ENCODE data around the gene AVEN. TPM values are rescaled to one million over a fixed set of nuclear protein-coding genes. Genes with fewer than 3 reads are reported as not detected.

The AVEN gene
- total and polyA plus RNA-seq, 3 donors from 2014 or later: 23.4 to 35.1 (median 25.4) TPM

DNA sequence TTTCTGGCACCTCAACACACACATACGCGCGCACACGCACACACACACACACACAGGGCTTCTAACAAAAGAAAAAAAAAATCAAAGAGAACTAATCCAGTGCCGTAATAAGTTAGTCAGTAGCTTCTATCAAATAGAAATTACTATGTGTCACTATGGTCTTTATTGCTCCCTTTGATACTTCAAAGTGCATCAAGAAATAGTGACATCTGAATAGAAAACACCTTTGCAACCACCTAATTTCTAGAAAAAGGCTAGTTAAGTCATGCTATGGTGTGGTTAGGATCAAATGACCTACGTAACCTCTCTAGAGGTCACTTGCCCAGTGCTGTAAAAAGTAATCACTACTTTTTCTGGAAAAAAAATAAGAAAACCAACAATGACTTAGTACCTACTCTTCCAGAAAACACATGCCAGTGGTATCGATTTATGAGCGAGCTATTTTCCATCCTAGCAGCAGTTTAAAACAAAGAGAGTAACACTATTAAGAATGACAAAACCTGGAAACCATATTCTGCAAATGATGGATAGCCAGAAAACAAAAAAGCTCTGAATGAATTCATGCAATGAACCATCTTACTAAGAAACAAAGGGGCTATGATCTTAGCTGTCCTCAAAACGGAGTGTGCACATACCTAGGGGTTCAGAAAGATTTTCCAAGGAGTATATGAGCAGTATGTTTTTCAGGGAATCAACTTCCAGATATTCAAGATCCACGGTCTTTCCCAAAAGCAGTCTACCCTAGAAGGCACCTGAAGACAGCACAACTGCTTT is 6.8 kb downstream of the AVEN start:
- WGBS, 2 donors: 87 to 88% methylated on average over 10 of the region's 10 CpGs
- intact Hi-C loops (cut with DNase I; ENCODE audit: low total_unique reads): no loop called here

DNA sequence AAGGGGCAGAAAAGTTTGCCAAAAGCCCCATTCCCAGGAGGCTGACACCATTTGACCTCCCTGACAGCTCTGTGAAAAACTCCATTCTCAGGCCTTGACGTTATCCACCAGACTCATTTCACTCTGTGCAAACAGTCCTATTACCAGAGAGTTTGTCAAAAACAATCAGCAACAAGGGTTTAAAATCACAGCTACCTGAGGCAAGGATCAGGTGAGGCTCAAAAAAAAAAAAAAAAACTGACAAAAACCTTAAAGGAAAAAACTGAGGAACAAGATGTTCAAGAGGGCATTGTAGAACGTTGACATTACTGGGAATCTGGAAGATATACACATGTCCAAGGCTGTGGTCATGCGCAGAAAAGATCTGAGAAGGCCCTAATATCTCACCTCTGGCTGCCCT is 11.4 kb downstream of the AVEN start:
- no peak overlapping the region for H3K27ac ChIP-seq
- no peaks in the 10 kb centered on the region for H3K4me1 ChIP-seq
- H3K4me3 ChIP-seq: no peak overlapping the region
- 58 to 66% methylated on average over 3 of the region's 3 CpGs for WGBS, 2 donors
- no peak for DNase-seq
- no peak for TF ChIP-seq POLR2A (IDR thresholded peaks at IDR 0.05)
- TF ChIP-seq, protein P1, sequence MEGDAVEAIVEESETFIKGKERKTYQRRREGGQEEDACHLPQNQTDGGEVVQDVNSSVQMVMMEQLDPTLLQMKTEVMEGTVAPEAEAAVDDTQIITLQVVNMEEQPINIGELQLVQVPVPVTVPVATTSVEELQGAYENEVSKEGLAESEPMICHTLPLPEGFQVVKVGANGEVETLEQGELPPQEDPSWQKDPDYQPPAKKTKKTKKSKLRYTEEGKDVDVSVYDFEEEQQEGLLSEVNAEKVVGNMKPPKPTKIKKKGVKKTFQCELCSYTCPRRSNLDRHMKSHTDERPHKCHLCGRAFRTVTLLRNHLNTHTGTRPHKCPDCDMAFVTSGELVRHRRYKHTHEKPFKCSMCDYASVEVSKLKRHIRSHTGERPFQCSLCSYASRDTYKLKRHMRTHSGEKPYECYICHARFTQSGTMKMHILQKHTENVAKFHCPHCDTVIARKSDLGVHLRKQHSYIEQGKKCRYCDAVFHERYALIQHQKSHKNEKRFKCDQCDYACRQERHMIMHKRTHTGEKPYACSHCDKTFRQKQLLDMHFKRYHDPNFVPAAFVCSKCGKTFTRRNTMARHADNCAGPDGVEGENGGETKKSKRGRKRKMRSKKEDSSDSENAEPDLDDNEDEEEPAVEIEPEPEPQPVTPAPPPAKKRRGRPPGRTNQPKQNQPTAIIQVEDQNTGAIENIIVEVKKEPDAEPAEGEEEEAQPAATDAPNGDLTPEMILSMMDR (IDR thresholded peaks at IDR 0.05): no peak
- H3K27me3 ChIP-seq: no peaks in the 10 kb centered on the region
- no peaks in the 10 kb centered on the region for H3K36me3 ChIP-seq (ENCODE audit: low read depth, missing control alignments)
- intact Hi-C loops (cut with DNase I; ENCODE audit: low total_unique reads): no loop called here
- H3K9me3 ChIP-seq: no peaks in the 10 kb centered on the region

More for the DNA sequence above, 6.8 kb downstream of the AVEN start:
- Histone ChIP-seq H3K36me3 (ENCODE audit: low read depth, missing control alignments) (no peaks in the 10 kb centered on the region), H3K9me3 (no peaks in the 10 kb centered on the region), H3K4me3 (no peak overlapping the region), H3K4me1 (no peaks in the 10 kb centered on the region), H3K27me3 (no peaks in the 10 kb centered on the region), H3K27ac (no peak overlapping the region)
- TF ChIP-seq, protein P1 (IDR thresholded peaks at IDR 0.05): no peak
- TF ChIP-seq POLR2A (IDR thresholded peaks at IDR 0.05): no peak
- no peak for DNase-seq

DNA sequence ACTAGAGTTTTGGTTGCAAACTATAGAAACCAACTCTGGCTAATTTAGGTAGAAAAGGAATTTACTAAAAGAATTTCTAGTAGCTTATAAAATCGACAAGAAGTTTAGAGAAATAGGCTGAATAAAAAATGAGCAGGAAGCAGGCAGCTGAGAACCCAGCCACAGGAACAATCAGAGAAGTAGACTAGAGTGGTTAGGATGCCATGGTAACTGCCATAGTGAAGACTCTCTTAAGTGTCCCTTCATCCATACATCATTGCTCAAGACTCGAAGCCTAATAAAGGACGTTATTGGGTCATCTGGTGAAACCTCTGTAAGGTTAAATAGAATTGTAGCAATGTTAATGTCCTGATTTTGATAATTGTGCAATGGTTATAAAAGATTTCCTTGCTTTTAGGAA is 13.8 kb downstream of the AVEN start:
- H3K27me3 ChIP-seq: no peaks in the 10 kb centered on the region
- no peak overlapping the region for H3K4me3 ChIP-seq
- no peak for DNase-seq
- no peak overlapping the region for H3K27ac ChIP-seq
- TF ChIP-seq, protein P1 (IDR thresholded peaks at IDR 0.05): no peak
- TF ChIP-seq POLR2A (IDR thresholded peaks at IDR 0.05): no peak
- H3K4me1 ChIP-seq: no peaks in the 10 kb centered on the region
- intact Hi-C loops (cut with DNase I; ENCODE audit: low total_unique reads): no loop called here
- WGBS, 2 donors: 83 to 86% methylated on average over 3 of the region's 3 CpGs
- no peaks in the 10 kb centered on the region for H3K36me3 ChIP-seq (ENCODE audit: low read depth, missing control alignments)
- H3K9me3 ChIP-seq: no peaks in the 10 kb centered on the region

DNA sequence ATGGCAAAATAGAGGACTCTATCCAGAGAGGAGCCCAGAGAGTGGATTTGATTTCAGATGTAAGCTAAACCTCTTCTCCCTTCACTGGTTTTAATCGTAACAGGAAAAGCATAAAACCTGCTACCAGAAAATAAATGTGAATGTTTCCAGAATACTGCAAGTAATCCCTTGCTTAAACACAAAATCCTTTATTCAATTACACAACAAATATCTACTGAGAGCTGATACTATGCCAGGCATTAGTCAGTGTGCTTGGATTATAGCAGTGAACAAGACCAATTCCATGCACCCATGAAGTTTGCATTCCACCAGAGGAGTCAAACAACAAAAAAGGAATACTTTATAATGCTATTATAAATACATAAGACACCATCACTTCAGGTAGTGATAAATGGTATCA is 15.1 kb downstream of the AVEN start:
- Histone ChIP-seq H3K4me3 (no peak overlapping the region), H3K27ac (no peak overlapping the region), H3K27me3 (no peaks in the 10 kb centered on the region), H3K36me3 (ENCODE audit: low read depth, missing control alignments) (no peaks in the 10 kb centered on the region), H3K9me3 (no peaks in the 10 kb centered on the region), H3K4me1 (no peaks in the 10 kb centered on the region)
- WGBS, 2 donors: 79 to 88% methylated on average over 1 of the region's 1 CpG
- no peak for TF ChIP-seq POLR2A (IDR thresholded peaks at IDR 0.05)
- TF ChIP-seq, protein P1 (IDR thresholded peaks at IDR 0.05): no peak
- intact Hi-C loops (cut with DNase I; ENCODE audit: low total_unique reads): no loop called here
- no peak for DNase-seq
